Neutrophil (primary cell): Measurements from ENCODE around the gene GARNL3.

ENCODE experiments used
- H3K27ac ChIP-seq: fragments of 200-600 bp; sonication (generic); 2 replicates; pipeline ENCODE4 v1.5.1; 2016; ENCODE audit warnings: mild to moderate bottlenecking, moderate library complexity
- H3K27me3 ChIP-seq: fragments of 200-600 bp; sonication (generic); 2 replicates; pipeline ENCODE4 v1.6.0; 2016; ENCODE audit warnings: mild to moderate bottlenecking
- H3K36me3 ChIP-seq: fragments of 200-600 bp; sonication (generic); 2 replicates; pipeline ENCODE4 v1.5.1; 2017
- H3K4me1 ChIP-seq, 2 experiments: fragments of 200-600 bp in 1 of 2; sonication (generic) in 1 of 2; 1 replicate in 1 of 2; 2 replicates in 1 of 2; pipeline versions ENCODE4 v1.5.1 to v1.6.1; 2013 to 2016; ENCODE audit warnings: low read depth in 1 of 2, low read length in 1 of 2, mild to moderate bottlenecking in 1 of 2, moderate library complexity in 1 of 2; ENCODE audit not compliant: control insufficient read depth in 1 of 2, insufficient read depth in 1 of 2
- H3K4me3 ChIP-seq, 2 experiments: fragments of 200-600 bp in 1 of 2; sonication (generic) in 1 of 2; 1 replicate in 1 of 2; 2 replicates in 1 of 2; pipeline ENCODE4 v1.5.1; 2013 to 2016; ENCODE audit warnings: low read depth in 1 of 2, low read length in 1 of 2, mild to moderate bottlenecking in 1 of 2, moderate library complexity in 1 of 2
- H3K9me3 ChIP-seq: fragments of 200-600 bp; sonication (generic); 2 replicates; pipeline ENCODE4 v1.5.1; 2016
- CTCF ChIP-seq: fragments of 200-600 bp; sonication (generic); IDR thresholded peaks from 2 replicates; pipeline ENCODE4 v1.5.1; 2016; ENCODE audit warnings: antibody characterized with exemption

GARNL3 gene

GRCh38 chr9:127384901-127385300, 120.3 kb downstream of the GARNL3 start:
- H3K27ac ChIP-seq, result no peak overlapping the region
- no peak for TF ChIP-seq CTCF
- no peak overlapping the region for H3K4me3 ChIP-seq
- H3K9me3 ChIP-seq, result no peaks in the 10 kb centered on the region
- H3K4me1 ChIP-seq, result peaks cover 16 to 19% of the 10 kb centered on the region in 2 experiments
- H3K36me3 ChIP-seq, result no peaks in the 10 kb centered on the region
- H3K27me3 ChIP-seq, result no peaks in the 10 kb centered on the region

- H3K27ac ChIP-seq, result no peak overlapping the region
- no peaks in the 10 kb centered on the region for H3K27me3 ChIP-seq
- peaks cover 16 to 23% of the 10 kb centered on the region in 2 experiments for H3K4me1 ChIP-seq
- TF ChIP-seq CTCF, result no peak
- no peaks in the 10 kb centered on the region for H3K36me3 ChIP-seq
- no peak overlapping the region for H3K4me3 ChIP-seq
- no peaks in the 10 kb centered on the region for H3K9me3 ChIP-seq
Observed at GRCh38 chr9:127386249-127386648, 121.7 kb downstream of the GARNL3 start.

GRCh38 chr9:127386981-127387380, 122.4 kb downstream of the GARNL3 start:
- Histone ChIP-seq H3K27me3 (no peaks in the 10 kb centered on the region), H3K4me3 (no peak overlapping the region), H3K27ac (no peak overlapping the region), H3K36me3 (no peaks in the 10 kb centered on the region), H3K4me1 (peaks cover 16 to 23% of the 10 kb centered on the region in 2 experiments), H3K9me3 (no peaks in the 10 kb centered on the region)
- no peak for TF ChIP-seq CTCF

GRCh38 chr9:127388037-127388855, 123.7 kb downstream of the GARNL3 start:
- Histone ChIP-seq H3K4me3 (no peak overlapping the region), H3K4me1 (peaks cover 16 to 23% of the 10 kb centered on the region in 2 experiments), H3K27me3 (no peaks in the 10 kb centered on the region), H3K27ac (peak overlapping the region; percentile 26), H3K36me3 (no peaks in the 10 kb centered on the region), H3K9me3 (no peaks in the 10 kb centered on the region)
- no peak for TF ChIP-seq CTCF

GRCh38 chr9:127388856-127389238, 124.3 kb downstream of the GARNL3 start:
- H3K27ac ChIP-seq, result no peak overlapping the region
- peaks cover 16 to 23% of the 10 kb centered on the region in 2 experiments for H3K4me1 ChIP-seq
- H3K27me3 ChIP-seq, result no peaks in the 10 kb centered on the region

More at GRCh38 chr9:127388856-127389238, 124.3 kb downstream of the GARNL3 start:
- TF ChIP-seq CTCF, result no peak
- Histone ChIP-seq H3K4me3 (no peak overlapping the region), H3K36me3 (no peaks in the 10 kb centered on the region), H3K9me3 (no peaks in the 10 kb centered on the region)
